T-helper 2 cell treated with Interferon-gamma antibody and Interleukin-4, amounts not matched to agents 5 μg/mL and 100 μg/mL, for 36 hours (primary cell): ENCODE data around the gene LCE3A.
"Not testable (repeated sequence)": the region's sequence is repeated elsewhere in the genome, so short reads cannot be mapped to it uniquely, and the experiment has no call there.

Experiments used
- DNase-seq: peaks from one replicate; pipeline ENCODE4 v3.0.0; 2021; ENCODE audit warnings: low spot score
- H3K27ac Mint-ChIP-seq: one replicate; pipeline ENCODE4 v1.8.0; 2021; ENCODE audit warnings: mild to moderate bottlenecking, mixed read lengths
- H3K27me3 Mint-ChIP-seq: one replicate; pipeline ENCODE4 v1.8.0; 2021; ENCODE audit warnings: low read depth, mixed read lengths
- H3K36me3 Mint-ChIP-seq: one replicate; pipeline ENCODE4 v1.8.0; 2021; ENCODE audit warnings: low read depth, mixed read lengths
- H3K4me1 Mint-ChIP-seq: one replicate; pipeline ENCODE4 v1.8.0; 2021; ENCODE audit warnings: low read depth, mixed read lengths
- H3K4me3 Mint-ChIP-seq: one replicate; pipeline ENCODE4 v1.8.0; 2022; ENCODE audit warnings: mild to moderate bottlenecking, moderate library complexity, mixed read lengths
- H3K9me3 Mint-ChIP-seq: one replicate; pipeline ENCODE4 v1.8.0; 2021; ENCODE audit warnings: mixed read lengths

Gene LCE3A

GRCh38 chr1:152621993-152622392 lies 910 bp downstream of the LCE3A start:
- Mint-ChIP-seq H3K36me3 (no peaks in the 10 kb centered on the region), H3K9me3 (peaks cover 11% of the 10 kb centered on the region), H3K27ac (no peak overlapping the region), H3K4me3 (no peak overlapping the region), H3K4me1 (no peaks in the 10 kb centered on the region), H3K27me3 (peaks cover 14% of the 10 kb centered on the region)
- no peak for DNase-seq

GRCh38 chr1:152613511-152613910 lies 9.4 kb downstream of the LCE3A start, which contains the start of gene LCE3B:
Gene LCE3B, plus strand, starts transcription at chr1:152613811. Its CDS starts 0 bp downstream, at chr1:152613811.
- Mint-ChIP-seq H3K36me3 (no peaks in the 10 kb centered on the region), H3K9me3 (peaks cover 3% of the 10 kb centered on the region), H3K27me3 (no peaks in the 10 kb centered on the region), H3K4me3 (no peak within 1 kb of the TSS), H3K27ac (no peak within 1 kb of the TSS), H3K4me1 (no peaks in the 10 kb centered on the region)
- no peak for DNase-seq

DNA sequence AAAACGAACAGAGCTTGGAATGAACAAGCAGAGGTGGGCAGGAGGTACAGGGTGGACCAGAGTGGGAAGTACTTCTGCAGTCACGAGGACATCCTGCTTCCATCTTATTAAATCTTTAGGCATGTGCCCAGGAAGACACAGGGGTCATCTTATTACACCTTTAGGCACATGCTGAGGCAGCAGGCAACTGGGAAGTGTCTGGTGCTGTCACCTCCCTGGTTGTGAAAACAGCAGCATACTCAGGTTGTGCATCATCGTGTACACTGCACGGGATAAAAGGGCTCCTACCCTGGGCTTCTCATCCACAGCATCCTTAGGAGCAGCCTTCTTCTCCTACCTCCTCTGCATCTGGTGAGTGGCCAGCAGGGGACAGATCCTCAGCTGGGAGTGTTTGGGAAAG lies 23.0 kb downstream of the LCE3A start, which contains the start of gene LCE3C:
LCE3C (plus strand) TSS at position 301 of the 400 bp plus-strand sequence. CDS start 498 bp downstream, outside the sequence.
- Mint-ChIP-seq H3K9me3 (no peaks in the 10 kb centered on the region), H3K27ac (no peak within 1 kb of the TSS), H3K27me3 (no peaks in the 10 kb centered on the region), H3K36me3 (no peaks in the 10 kb centered on the region), H3K4me1 (no peaks in the 10 kb centered on the region), H3K4me3 (no peak within 1 kb of the TSS)
- no peak for DNase-seq

DNA sequence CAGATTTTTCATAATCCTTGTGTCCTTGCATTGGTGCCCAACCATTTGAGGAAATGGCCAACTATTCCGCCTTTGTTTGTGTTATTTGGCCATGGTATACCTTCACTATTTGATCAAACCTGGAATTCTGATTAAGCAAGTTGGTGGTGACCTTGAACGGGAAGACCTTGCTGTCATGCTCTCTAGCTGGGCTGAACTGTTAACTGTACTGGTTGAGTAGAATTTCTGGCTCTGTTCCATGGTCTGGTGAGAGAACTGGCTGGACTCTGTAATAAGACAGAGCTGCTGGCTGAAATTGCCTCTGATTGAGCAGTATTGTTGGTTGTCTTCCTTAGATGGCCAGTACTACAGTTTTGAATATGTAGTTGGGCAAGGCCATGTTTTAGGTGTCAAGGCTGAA lies 25.9 kb downstream of the LCE3A start:
- Mint-ChIP-seq H3K9me3 (no peaks in the 10 kb centered on the region), H3K36me3 (no peaks in the 10 kb centered on the region), H3K4me3 (no peak overlapping the region), H3K27ac (no peak overlapping the region), H3K4me1 (no peaks in the 10 kb centered on the region), H3K27me3 (no peaks in the 10 kb centered on the region)
- DNase-seq, result no peak

GRCh38 chr1:152585586-152585985 lies 37.3 kb downstream of the LCE3A start:
- H3K4me3 Mint-ChIP-seq, result no peak overlapping the region
- H3K27ac Mint-ChIP-seq, result no peak overlapping the region
- no peak for DNase-seq

GRCh38 chr1:152582647-152583046 lies 40.3 kb downstream of the LCE3A start:
- Mint-ChIP-seq H3K27ac (no peak overlapping the region), H3K27me3 (peaks cover 9% of the 10 kb centered on the region), H3K4me1 (no peaks in the 10 kb centered on the region), H3K4me3 (no peak overlapping the region), H3K9me3 (no peaks in the 10 kb centered on the region), H3K36me3 (no peaks in the 10 kb centered on the region)
- no peak for DNase-seq

More at GRCh38 chr1:152585586-152585985, 37.3 kb downstream of the LCE3A start:
- Mint-ChIP-seq H3K27me3 (no peaks in the 10 kb centered on the region), H3K9me3 (no peaks in the 10 kb centered on the region), H3K4me1 (no peaks in the 10 kb centered on the region), H3K36me3 (no peaks in the 10 kb centered on the region)

DNA sequence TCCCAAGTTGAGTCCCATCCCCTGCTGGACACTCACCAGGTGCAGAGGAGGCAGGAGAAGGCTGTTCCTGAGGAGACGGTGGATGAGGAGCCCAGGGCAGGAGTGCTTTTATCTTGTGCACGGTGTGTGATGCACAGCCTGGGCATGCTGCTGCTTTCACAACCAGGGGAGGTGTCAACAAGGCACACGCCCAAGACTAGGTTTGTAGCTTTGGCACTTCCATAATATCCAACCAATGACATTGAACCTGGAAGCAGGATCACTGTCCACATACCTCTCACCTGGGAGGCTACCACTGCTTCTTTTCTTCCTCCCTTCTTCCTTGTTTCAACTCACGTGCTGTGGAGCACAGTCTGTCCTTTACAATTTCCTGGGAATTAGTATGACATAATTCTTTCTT lies 42.5 kb downstream of the LCE3A start, which contains the start of gene LCE3D:
LCE3D (minus strand) TSS at position 84 of the 400 bp plus-strand sequence. CDS start 580 bp downstream, outside the sequence.
- DNase-seq, result no peak
- Mint-ChIP-seq H3K9me3 (no peaks in the 10 kb centered on the region), H3K36me3 (no peaks in the 10 kb centered on the region), H3K27ac (no peak within 1 kb of the TSS), H3K4me1 (no peaks in the 10 kb centered on the region), H3K4me3 (no peak within 1 kb of the TSS), H3K27me3 (peaks cover 9% of the 10 kb centered on the region)

DNA sequence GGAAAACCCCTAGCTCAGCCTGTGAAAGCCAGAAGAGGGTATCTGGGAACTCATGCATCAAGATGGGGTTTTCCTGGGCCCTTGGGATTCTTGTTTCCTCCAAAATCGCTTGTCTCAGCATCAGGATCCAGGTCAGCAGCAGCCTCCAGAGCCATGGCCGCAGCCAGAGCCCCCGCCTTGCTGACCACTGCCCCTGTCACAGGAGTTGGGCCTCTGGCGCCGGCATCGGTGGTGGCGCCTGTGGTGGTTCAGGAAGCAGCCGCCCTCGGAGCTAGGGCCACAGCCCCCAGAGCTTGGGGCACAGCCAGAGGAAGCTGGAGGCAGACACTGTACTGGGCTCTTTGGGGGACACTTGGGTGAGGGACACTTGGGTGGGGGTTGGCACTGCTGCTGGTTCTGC lies 43.4 kb downstream of the LCE3A start:
- H3K27me3 Mint-ChIP-seq, result peaks cover 15% of the 10 kb centered on the region
- H3K9me3 Mint-ChIP-seq, H3K4me3 Mint-ChIP-seq, H3K36me3 Mint-ChIP-seq, H3K27ac Mint-ChIP-seq, DNase-seq, H3K4me1 Mint-ChIP-seq: not testable (repeated sequence)

GRCh38 chr1:152577168-152577567 lies 45.7 kb downstream of the LCE3A start:
- Mint-ChIP-seq H3K27me3 (peaks cover 20% of the 10 kb centered on the region), H3K4me3 (no peak overlapping the region), H3K27ac (no peak overlapping the region), H3K4me1 (no peaks in the 10 kb centered on the region), H3K36me3 (no peaks in the 10 kb centered on the region), H3K9me3 (no peaks in the 10 kb centered on the region)
- DNase-seq, result peak; percentile 27
